DMS114 treated with DMSO at 0.1 percent for 48 hours (cell line): ENCODE data around the gene PRKCG.

Experiments used
- DNase-seq: peaks from one replicate; lab custom pipeline; 2025; ENCODE audit not compliant: unreplicated experiment; lab: John Stamatoyannopoulos, UW

PRKCG gene

DNA sequence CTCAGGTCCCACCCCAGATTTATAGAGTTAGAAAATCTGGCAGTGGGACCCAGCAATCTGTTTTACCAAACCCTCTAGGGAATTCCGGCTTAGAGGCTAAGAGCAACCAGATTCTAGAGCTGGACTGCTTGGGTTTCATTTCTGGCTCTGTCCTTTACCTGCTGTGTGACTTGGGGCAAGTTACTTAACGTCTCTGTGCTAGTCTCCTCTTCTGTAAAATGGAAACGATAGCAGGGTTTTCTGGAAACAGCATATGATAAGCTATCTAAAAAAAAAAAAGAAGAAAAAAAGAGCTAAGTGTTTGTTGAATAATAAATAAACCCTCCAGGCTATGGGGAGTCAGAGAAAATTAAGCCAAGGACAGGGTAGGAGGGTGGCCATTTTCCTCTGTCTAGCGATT lies 15.5 kb downstream of the PRKCG start:
- no peak for DNase-seq

DNA sequence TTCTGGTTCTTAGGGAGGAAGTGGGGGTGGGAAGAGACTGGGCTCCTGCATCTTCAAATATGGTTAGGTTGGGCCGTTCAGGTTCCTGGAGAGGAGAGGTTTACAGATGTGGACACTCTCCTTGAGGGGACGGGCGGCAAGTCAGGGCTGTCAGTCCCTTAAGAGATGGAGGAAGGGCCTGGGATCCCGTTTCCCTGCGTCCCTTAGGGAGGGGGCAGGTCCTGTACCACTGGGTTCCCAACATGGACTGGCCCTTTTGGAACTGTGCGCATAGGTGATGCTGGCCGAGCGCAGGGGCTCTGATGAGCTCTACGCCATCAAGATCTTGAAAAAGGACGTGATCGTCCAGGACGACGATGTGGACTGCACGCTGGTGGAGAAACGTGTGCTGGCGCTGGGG lies 16.2 kb downstream of the PRKCG start:
- no peak for DNase-seq

- peak; percentile 58 for DNase-seq
Observed at GRCh38 chr19:53898636-53899341, 16.8 kb downstream of the PRKCG start.

GRCh38 chr19:53900191-53900860 lies 18.3 kb downstream of the PRKCG start:
- DNase-seq, result no peak

DNA sequence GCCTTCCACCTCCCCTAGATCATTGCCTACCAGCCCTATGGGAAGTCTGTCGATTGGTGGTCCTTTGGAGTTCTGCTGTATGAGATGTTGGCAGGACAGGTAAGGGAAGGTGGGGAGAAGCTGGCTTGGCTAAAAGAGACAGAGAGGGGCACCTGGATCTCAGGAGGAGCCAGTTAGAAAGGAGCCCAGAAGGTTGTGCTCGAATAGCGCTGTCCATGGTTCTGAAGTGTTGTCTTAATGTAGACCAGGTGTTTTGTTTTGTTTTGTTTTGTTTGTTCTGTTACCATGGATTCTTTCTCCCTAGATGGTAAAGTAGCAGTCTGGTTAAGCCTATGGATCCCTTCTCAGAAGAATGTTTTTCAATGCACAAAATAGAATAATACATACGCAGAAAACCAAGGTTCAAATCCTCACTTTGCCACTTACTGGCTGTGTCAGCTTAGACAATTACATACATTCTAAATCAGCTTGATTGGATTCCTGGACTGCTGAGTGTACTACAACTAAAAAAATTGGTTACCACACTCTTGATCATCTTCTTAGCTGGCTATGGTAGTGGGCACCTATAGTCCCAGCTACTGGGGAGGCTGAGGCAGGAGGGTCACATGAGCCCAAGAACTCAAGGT lies 21.2 kb downstream of the PRKCG start:
- no peak for DNase-seq

- no peak for DNase-seq
Observed at GRCh38 chr19:53904909-53905308, 22.9 kb downstream of the PRKCG start.

DNA sequence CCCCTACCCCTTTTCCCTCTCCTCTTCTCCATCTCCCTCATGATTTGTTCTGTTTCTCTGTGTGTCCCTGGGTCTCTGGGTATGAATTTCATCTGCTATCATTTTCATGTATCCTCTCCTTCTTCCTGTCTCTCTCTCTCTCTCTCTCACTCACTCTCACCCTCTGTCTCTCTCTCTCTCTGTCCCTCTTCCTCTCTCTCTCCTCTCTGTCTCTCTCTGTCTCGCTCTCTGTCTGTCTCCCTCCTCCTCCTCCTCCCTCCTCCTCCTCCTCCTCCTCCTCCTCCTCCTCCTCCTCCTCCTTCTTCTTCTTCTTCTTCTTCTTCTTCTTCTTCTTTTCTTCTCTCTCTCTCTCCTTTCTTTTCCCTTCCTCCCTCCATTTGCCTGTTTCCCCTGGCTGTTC lies 23.8 kb downstream of the PRKCG start:
- no peak for DNase-seq

- no peak for DNase-seq
Observed at GRCh38 chr19:53906211-53907192, 24.5 kb downstream of the PRKCG start.

DNA sequence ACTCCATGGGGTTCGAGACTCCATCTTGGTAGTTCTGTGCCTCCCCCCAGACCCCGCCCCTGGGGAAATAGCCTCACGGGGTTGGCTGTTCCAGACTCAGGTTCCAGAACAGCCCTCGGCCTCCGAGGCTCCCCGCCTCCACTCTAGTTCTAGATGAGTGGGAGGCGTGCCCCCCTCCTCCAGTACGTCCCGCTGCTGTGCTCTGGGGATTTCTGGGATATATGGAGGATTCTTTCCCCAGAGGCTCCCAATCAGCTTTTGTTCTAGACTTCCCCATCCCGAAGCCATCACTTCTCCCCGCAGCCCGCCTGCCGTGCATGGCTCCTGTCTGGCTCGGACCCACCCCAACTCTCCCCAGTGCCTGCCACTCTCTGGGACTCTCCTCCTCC lies 25.2 kb downstream of the PRKCG start:
- DNase-seq, result no peak

- DNase-seq, result no peak
Observed at GRCh38 chr19:53907690-53908089, 25.7 kb downstream of the PRKCG start.

DNA sequence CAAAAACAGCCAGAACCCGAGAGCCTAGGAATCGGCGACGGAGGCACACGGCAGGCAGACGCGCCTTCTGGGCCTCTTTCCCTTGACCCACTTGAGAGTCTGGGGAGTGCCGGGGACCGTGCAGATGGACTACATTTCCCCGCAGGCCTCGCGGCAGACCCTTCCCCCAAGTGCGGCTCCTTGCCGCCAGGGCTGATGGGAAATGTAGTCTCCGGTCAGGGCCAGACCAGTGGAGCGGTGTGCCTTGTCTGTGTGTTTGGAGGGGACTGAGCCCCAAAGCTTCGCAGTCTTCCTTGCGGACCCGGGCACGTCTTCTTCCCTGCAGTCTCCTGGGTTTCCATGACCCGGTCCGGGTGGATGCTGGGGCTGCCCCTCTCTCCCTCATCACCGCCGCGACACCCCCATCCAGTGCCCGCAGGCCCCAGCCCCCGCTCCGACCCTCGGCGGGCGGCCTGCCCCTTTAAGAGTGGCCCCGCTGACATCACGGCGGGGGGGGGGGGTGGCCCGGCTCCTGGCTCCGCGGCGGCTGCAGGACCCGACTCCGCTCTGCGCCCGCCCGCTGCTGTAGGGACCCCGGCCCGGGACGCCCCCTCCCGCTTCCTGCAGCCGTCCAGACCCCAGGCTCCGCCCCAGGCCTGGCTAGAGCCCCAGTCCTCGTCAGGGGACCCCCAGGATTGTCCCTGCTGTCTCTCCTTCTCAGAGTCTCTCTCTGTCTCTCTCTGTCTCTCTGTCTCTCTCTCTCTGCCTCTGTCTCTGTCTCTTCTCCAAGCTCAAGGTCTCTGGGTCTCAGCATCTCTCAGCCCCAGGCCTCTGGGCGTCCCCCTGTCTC lies 26.3 kb downstream of the PRKCG start:
- DNase-seq, result peak; percentile 67

GRCh38 chr19:53908935-53909415 lies 27.0 kb downstream of the PRKCG start, which contains the start of gene CACNG7:
CACNG7 (plus strand) TSS chr19:53909278; CDS start chr19:53912832, 3,554 bp downstream.
- DNase-seq, result no peak

- no peak for DNase-seq
Observed at GRCh38 chr19:53909471-53910169, 27.6 kb downstream of the PRKCG start.

GRCh38 chr19:53910170-53910518 lies 28.1 kb downstream of the PRKCG start:
- DNase-seq, result no peak

DNA sequence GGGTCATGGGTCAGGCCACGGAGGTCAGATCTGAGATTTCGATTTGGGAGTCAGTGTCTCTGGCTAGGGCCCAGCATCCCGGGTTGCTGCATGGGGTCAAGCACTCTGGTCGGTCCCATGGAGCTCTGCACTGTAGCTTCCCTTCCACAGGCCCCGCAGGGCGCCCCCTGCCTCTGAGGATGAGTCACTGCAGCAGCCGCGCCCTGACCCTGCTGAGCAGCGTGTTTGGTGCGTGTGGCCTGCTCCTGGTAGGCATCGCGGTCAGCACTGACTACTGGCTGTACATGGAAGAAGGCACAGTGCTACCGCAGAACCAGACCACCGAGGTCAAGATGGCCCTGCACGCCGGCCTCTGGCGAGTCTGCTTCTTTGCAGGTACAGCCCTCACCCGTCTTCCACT lies 30.7 kb downstream of the PRKCG start:
- DNase-seq, result no peak

- no peak for DNase-seq
Observed at GRCh38 chr19:53915000-53915399, 33.0 kb downstream of the PRKCG start.

DNA sequence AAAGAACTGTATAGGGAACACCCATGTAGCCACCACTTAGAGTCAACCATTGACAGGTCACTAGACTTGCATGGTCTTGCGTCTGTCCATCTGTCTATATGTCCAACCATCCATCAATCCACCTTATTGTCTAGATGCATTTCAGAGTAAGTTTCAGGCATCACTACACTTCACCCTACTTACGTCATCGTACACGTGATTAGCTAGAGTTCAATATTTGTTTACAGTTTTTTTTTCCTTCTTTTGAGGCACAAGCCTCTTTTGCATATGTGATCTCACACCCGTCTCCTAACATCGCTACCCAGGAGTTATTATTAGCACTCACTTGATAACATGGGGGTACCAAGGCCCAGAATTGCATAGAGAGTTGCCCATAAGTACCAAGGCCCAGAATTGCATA lies 34.0 kb downstream of the PRKCG start:
- DNase-seq, result no peak

DNA sequence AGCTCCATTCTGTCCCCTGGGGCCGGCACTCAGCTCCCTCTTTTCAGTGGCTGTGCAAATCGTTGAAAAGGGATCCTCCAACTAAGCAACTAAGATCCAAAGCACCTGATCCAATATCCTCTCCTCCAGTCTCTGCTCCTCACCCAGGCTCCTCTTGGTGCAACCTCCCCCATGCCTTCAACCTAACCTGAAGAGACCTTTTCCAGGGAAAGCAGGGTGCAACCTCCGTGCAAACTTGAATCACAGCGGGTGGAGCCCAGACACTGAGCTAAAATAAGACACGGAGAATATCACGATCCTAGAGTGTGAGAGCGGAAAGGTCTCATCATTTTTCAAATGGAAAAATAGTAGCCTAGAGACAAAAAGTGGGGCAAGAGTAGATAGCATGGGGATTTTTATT lies 35.4 kb downstream of the PRKCG start:
- DNase-seq, result no peak

- DNase-seq, result no peak
Observed at GRCh38 chr19:53927739-53928138, 45.7 kb downstream of the PRKCG start.

DNA sequence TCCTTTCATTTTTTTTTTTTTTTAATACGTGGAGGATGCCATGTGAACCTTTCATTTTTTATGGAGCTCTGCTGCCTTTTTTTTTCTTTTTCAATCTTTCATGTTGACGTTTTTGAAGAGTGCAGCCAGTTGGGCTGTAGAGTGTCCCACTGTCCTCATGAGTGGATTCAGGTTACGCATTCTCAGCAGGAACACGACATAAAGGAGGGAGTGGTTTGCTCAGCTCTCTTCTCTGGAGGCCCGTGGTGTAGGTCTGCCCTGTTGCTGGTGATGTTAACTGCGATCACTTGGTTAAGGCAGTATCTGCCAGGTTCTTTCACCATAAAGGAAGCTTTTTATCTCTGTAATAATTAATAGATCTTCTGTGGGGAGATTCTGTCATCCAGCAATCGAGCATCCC lies 54.0 kb downstream of the PRKCG start:
- DNase-seq, result no peak
